HG03439 (cell line): ENCODE data around the gene ACOT7.

Experiments used
- ATAC-seq: cut with Tn5 transposase; IDR thresholded peaks from one replicate; pipeline ENCODE4 v1.9.1; 2021; ENCODE audit warnings: mild to moderate bottlenecking, moderate library complexity; ENCODE audit not compliant: unreplicated experiment

ACOT7 gene

GRCh38 chr1:6424619-6425593, 31.3 kb upstream of the ACOT7 start, which contains the start of gene ESPN:
Gene ESPN (plus strand): TSS chr1:6424776. CDS start chr1:6424956, 180 bp downstream.
- ATAC-seq, result no peak

- no peak for ATAC-seq
Measured at GRCh38 chr1:6424000-6424565, 30.5 kb upstream of the ACOT7 start.

- ATAC-seq, result no peak
Measured at GRCh38 chr1:6423321-6423999, 29.9 kb upstream of the ACOT7 start.

GRCh38 chr1:6421266-6421665, 27.7 kb upstream of the ACOT7 start:
- no peak for ATAC-seq

DNA sequence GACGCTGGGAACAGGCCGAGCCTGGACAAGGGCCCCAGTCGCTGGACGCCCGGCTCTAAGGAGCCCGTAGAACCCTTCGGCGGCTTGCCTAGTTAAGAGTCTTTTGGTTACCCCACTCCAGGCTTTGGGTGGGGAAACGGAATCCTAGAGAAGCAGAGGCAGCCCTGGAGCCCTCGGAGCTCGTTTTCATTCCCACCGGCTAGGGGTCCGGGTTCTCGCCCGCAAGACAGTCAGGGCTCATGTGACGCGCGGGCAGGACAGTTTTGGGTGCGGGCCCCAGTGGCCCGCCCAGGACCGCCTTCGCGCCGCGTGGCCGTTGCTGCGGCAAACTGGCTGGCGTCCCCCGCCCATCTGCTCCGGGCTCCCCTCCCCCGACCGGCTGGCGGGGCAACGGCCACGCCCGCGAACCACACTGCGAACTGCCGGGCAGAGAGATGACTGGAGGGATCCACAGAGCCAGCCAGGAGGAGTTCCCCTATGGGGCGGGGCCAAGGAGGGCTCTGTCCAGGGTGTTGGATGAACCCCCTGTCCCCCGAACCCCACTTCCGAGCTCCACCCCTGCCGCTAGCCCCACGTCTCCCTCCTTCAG, 27.0 kb upstream of the ACOT7 start:
- ATAC-seq, result no peak

- ATAC-seq, result no peak
Measured at GRCh38 chr1:6419804-6420453, 26.4 kb upstream of the ACOT7 start, which contains the start of gene HES2. Gene HES2 (minus strand): TSS chr1:6419919. CDS start chr1:6419820, 99 bp downstream.

- ATAC-seq, result no peak
Measured at GRCh38 chr1:6419397-6419803, 25.8 kb upstream of the ACOT7 start.

- ATAC-seq, result no peak
Measured at GRCh38 chr1:6418668-6419396, 25.3 kb upstream of the ACOT7 start.

GRCh38 chr1:6417961-6418667, 24.5 kb upstream of the ACOT7 start:
- ATAC-seq, result no peak

DNA sequence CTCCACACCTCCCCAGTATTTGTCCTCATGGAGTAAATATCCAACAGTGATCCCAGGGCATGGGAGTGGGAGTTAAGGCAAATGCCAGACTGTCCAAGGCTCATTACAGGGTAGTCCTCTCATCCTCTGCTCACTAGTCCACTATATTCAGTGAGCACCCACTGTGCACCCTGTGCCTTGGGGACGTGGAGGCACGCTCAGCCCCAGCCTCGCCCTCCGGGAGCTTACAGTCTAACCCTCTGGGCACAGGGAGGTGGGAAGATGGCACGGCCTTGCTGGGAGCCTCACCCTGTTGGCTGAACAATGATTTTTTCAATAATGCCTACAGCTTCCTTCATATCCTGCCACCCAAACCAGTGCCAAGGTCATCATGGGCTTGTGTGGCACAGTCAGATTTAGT, 23.3 kb upstream of the ACOT7 start:
- no peak for ATAC-seq

DNA sequence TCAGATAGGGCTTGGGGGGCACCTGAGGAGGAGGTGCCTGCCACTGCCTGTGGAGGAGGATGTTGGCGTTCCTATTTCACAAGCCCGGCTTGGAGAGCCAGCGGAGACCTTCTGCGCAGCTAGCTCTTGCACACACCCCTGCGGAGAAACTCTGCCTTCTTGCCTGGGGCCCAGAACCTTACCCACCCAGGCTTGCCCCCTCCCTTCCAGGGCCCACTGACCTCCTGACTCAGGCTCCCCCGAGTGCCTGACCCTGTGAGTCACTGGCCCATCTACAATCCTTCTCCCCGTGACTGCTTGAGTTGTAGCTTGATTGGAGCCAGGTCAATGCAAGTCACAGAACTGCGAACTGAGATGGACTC, 22.7 kb upstream of the ACOT7 start:
- ATAC-seq, result no peak

GRCh38 chr1:6414881-6415626, 21.5 kb upstream of the ACOT7 start:
- ATAC-seq, result no peak

GRCh38 chr1:6414443-6414844, 20.9 kb upstream of the ACOT7 start:
- no peak for ATAC-seq

- no peak for ATAC-seq
Measured at GRCh38 chr1:6412896-6413295, 19.3 kb upstream of the ACOT7 start.

DNA sequence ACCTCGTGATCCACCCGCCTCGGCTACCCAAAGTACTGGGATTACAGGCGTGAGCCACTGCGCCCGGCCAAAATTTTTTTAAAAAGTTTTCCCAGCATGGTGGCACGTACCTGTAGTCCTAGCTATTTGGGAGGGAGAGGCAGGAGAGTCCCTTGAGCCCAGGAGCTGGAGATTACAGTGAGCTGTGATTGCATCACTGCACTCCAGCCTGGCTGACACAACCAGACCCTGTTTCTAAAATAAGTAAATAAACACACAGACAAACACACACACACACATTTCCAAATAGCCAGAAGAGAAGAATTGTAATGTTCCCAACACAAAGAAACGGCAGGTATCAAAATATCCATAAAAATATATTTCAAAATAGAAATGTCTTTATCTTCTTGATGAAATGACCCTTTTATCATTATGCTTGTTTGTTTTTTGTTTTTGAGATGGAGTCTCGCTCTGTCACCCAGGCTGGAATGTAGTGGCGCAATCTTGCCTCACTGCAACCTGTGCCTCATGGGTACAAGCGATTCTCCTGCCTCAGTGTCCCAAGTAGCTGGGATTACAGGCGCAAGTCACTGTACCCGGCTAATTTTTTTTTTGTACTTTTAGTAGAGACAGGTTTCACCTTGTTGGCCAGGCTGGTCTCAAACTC, 16.8 kb upstream of the ACOT7 start:
- no peak for ATAC-seq

DNA sequence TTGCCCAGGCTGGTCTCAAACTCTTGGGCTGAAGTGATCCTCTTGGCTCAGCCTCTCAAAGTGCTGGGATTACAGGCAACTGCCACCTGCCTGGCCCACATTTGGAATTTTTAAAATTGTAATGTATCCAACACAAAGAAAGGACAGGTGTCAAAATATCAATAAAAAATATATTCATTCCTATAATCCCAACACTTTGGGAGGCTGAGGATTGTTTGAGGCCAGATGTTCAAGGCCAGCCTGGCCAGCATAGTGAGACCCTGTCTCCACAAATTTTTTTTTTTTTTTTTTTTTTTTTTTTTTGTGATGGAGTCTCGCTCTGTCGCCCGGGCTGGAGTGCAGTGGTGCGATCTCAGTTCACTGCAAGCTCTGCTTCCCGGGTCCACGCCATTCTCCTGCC, 16.2 kb upstream of the ACOT7 start:
- ATAC-seq, result no peak

GRCh38 chr1:6409053-6409452, 15.5 kb upstream of the ACOT7 start:
- ATAC-seq, result no peak

GRCh38 chr1:6408023-6408422, 14.5 kb upstream of the ACOT7 start:
- ATAC-seq, result no peak
